ENCODE data around the gene HSPB1. TPM values are rescaled to one million over a fixed set of nuclear protein-coding genes. Genes with fewer than 3 reads are reported as not detected.
"Not testable (repeated sequence)": the region's sequence is repeated elsewhere in the genome, so short reads cannot be mapped to it uniquely, and the experiment has no call there.

Gene HSPB1
- total RNA-seq, 3 donors from 2014 or later, result 207 to 840 (median 310) TPM

DNA sequence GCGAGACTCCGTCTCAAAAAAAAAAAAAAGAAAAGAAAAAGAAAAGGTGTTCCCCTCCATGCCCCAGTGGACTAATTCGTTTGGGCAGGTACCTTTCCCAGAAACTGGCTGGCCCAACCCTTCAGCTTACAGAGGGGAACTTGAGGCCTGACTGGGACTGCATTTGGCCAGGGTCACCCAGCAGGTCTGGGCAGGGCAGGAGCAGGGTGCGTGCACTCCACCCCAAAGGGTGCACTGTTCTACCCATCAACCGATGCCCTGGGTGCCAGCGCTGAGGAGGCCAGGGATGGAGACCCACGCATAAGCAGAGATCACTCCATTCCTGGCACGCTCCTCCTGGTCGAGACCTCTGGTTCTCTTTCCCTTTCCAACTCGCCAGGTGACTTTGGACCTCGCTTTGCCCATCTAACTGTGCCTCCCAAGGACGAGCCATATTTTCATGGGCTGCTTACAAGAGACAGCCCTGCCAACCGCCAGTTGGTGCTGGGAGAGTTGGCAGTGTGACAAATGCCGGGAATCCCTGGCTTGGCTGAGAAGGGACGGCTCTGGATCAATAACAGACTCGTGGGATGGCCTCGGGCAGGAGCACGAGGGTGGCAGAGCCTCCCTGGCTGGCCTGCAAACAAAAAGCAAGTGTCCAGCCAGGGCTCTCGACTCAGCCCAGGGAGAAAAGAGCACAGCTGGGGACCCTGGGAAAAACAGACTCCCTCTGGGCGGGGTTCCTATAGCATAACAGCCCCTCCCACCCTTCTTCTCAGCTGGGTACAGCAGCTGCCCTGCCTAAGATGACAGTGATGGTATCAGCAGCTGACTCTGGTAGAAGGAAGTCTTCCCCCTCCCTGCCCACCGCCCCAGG lies 7.9 kb downstream of the HSPB1 start:
- Histone ChIP-seq H3K4me3 (no peak overlapping the region), H3K4me1 (ENCODE audit: low read depth) (peaks cover 8% of the 10 kb centered on the region), H3K9me3 (no peaks in the 10 kb centered on the region), H3K36me3 (ENCODE audit: low read depth) (no peaks in the 10 kb centered on the region)
- DNase-seq (peak in 1 of 3 donors; percentile 59), ATAC-seq (peak; percentile 41)
- intact Hi-C loops (cut with DNase I, micrococcal nuclease), result loop anchor here (10.0 kb wide), 1 partner anchor 136 kb away; no protein-coding TSS in a partner anchor
- no peak for TF ChIP-seq CTCF (IDR thresholded peaks at IDR 0.05)

GRCh38 chr7:76311838-76312237 lies 9.4 kb downstream of the HSPB1 start:
- not testable (repeated sequence) for ATAC-seq; H3K36me3 ChIP-seq (ENCODE audit: low read depth); H3K9me3 ChIP-seq; DNase-seq; H3K4me3 ChIP-seq; H3K4me1 ChIP-seq (ENCODE audit: low read depth)
- intact Hi-C loops (cut with DNase I, micrococcal nuclease), result loop anchor here (10.0 kb wide), 1 partner anchor 137 kb away; no protein-coding TSS in a partner anchor

- intact Hi-C loops (cut with DNase I, micrococcal nuclease), result loop anchor here (10.0 kb wide), 1 partner anchor 139 kb away; no protein-coding TSS in a partner anchor
- DNase-seq (peak; percentile 96 to 99 (median 99)), ATAC-seq (peak; percentile 81)
- Histone ChIP-seq H3K36me3 (ENCODE audit: low read depth) (no peaks in the 10 kb centered on the region), H3K4me3 (no peak overlapping the region), H3K4me1 (ENCODE audit: low read depth) (peaks cover 13% of the 10 kb centered on the region), H3K9me3 (no peaks in the 10 kb centered on the region)
- peak; percentile 99 for TF ChIP-seq CTCF (IDR thresholded peaks at IDR 0.05)
Observed at GRCh38 chr7:76314042-76314721, 11.7 kb downstream of the HSPB1 start.

DNA sequence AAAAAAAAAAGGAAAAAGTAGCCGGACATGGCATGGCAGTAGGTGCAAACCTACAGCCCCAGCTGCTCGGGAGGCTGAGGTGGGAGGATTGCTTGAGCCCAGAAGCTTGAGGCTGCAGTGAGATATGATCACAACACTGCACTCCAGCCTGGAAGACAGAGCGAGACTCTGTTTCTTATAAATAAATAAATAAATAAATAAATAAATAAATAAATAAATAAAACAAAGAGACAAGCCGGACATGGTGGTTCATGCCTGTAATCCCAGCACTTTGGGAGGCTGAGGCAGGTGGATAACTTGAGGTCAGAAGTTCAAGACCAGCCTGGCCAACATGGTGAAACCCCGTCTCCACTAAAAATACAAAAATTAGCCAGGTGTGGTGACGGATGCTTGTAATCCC lies 12.3 kb downstream of the HSPB1 start:
- not testable (repeated sequence) for H3K4me3 ChIP-seq; DNase-seq; ATAC-seq; H3K36me3 ChIP-seq (ENCODE audit: low read depth); H3K9me3 ChIP-seq
- intact Hi-C loops (cut with DNase I, micrococcal nuclease), result loop anchor here (10.0 kb wide), 1 partner anchor 140 kb away; no protein-coding TSS in a partner anchor
- H3K4me1 ChIP-seq (ENCODE audit: low read depth), result peaks cover 18% of the 10 kb centered on the region

GRCh38 chr7:76315364-76315763 lies 12.9 kb downstream of the HSPB1 start:
- no peak overlapping the region for H3K4me3 ChIP-seq
- H3K9me3 ChIP-seq, result no peaks in the 10 kb centered on the region
- TF ChIP-seq CTCF (IDR thresholded peaks at IDR 0.05), result no peak
- ATAC-seq, result no peak
- peaks cover 18% of the 10 kb centered on the region for H3K4me1 ChIP-seq (ENCODE audit: low read depth)
- DNase-seq, result peak in 1 of 3 donors; percentile 38
- no peaks in the 10 kb centered on the region for H3K36me3 ChIP-seq (ENCODE audit: low read depth)
- intact Hi-C loops (cut with DNase I, micrococcal nuclease), result loop anchor here (10.0 kb wide), 1 partner anchor 141 kb away; no protein-coding TSS in a partner anchor

DNA sequence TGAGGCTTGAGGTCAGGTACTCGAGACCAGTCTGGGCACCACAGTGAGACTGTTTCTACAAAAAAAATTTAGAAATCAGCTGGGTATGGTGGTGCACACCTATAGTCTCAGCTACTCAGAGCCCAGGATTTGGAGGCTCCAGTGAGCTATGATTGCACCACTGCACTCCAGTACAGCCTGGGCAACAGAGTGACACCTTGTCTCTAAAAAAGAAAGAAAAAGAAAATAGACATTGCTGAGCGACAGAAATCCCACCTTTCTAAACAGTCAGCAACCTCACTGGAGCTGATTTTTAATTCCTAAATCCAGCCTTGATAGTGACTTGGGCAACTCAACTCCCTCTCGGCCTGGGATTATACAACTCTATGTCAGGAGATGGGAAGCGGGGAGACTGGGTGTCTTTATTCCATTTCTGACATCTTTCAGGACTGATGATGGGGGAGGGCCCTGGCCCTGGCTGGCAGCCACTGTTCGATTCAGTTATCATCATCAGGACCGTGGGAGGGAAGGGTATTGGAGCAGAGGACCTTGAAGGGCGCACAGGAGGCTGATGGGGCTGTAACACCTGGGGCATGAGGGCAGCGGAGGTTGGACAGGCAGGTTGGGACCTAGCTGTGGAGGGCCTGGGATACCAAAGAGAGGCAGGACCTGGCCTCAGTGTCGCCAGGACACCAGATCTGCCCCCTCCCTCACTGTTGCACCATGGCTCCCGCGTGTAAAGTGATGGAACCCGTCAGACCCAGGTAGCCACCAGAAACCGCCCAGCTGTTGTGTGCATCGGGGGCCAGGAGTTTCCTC lies 14.7 kb downstream of the HSPB1 start:
- Histone ChIP-seq H3K36me3 (ENCODE audit: low read depth) (no peaks in the 10 kb centered on the region), H3K9me3 (no peaks in the 10 kb centered on the region), H3K4me1 (ENCODE audit: low read depth) (peaks cover 14% of the 10 kb centered on the region), H3K4me3 (no peak overlapping the region)
- intact Hi-C loops (cut with DNase I, micrococcal nuclease), result loop anchor here (10.0 kb wide), 1 partner anchor 142 kb away; no protein-coding TSS in a partner anchor
- DNase-seq (peak in 1 of 3 donors; percentile 64), ATAC-seq (no peak)
- no peak for TF ChIP-seq CTCF (IDR thresholded peaks at IDR 0.05)
